ENCODE data around the gene LSMEM2. TPM values are rescaled to one million over a fixed set of nuclear protein-coding genes. Genes with fewer than 3 reads are reported as not detected.

Gene LSMEM2
- total and polyA plus RNA-seq, 9 of the 15 experiments (the other 6 are each of a cell fraction or from before 2014, with no cell fraction given) = not detected

- peak overlapping the region; percentile 98 for H3K9ac ChIP-seq (ENCODE audit: insufficient read depth in 1 of 2, low read depth in 2 of 2, low read length in 2 of 2)
- peak; percentile 32 for FAIRE-seq
- TF ChIP-seq ZNF561 (CRISPR knock-in tag; conservative IDR thresholded peaks at IDR 0.05) (no peak), PHB (CRISPR knock-in tag; IDR thresholded peaks at IDR 0.05) (no peak), CTCF (IDR thresholded peaks at IDR 0.05 in 2 of 3, conservative IDR thresholded peaks at IDR 0.05 in 1 of 3; ENCODE audit: insufficient read depth in 2 of 3, low read depth in 1 of 3, low read length in 3 of 3) (0 out of 6 replicates have a peak, but pooled peaks of 2 of the 3 experiments have one; percentile 5 to 14), EHMT2 (IDR thresholded peaks at IDR 0.05) (no peak), ZNF75A (CRISPR knock-in tag; IDR thresholded peaks at IDR 0.05) (no peak), ARNT (IDR thresholded peaks at IDR 0.05) (no peak), ZBTB33 (CRISPR knock-in tag; IDR thresholded peaks at IDR 0.05) (peak; percentile 80; the same call in 1 of the 2 replicates), ETV5 (CRISPR knock-in tag; IDR thresholded peaks at IDR 0.05; ENCODE audit: low read depth) (0 out of 2 replicates have a peak, but pooled peaks have one; percentile 2), CBFA2T3 (IDR thresholded peaks at IDR 0.05) (no peak), ZNF384 (IDR thresholded peaks at IDR 0.05; ENCODE audit: low read depth, low read length) (no peak), KAT8 (IDR thresholded peaks at IDR 0.05; ENCODE audit: low read depth) (no peak)
- peaks cover 36 to 80% of the 10 kb centered on the region in 2 experiments for H3K4me1 ChIP-seq (replicated peaks in 1 of 2; ENCODE audit: control insufficient read depth in 2 of 2, insufficient read depth in 2 of 2, low read length in 2 of 2)
- peak overlapping the region; percentile 81 for H3K4me3 ChIP-seq
- H3K36me3 ChIP-seq (ENCODE audit: control insufficient read depth, insufficient read depth, low read length) = peaks cover 29% of the 10 kb centered on the region; the same call in 2 of the 3 replicates
- peak overlapping the region; percentile 100; the same call in 1 of the 3 replicates for H3K27ac ChIP-seq (ENCODE audit: extremely low read depth, low read depth, low read length)
- DNase-seq (ENCODE audit: extremely low read depth in 1 of 4, low spot score in 3 of 4) = no peak
- peak overlapping the region; percentile 90 for H3K4me2 ChIP-seq (ENCODE audit: insufficient read depth, low read length)
- peaks cover 22% of the 10 kb centered on the region for H3K79me2 ChIP-seq (ENCODE audit: control insufficient read depth, insufficient read depth, low read length)
- 76% methylated on average over 19 of the region's 29 CpGs for WGBS (ENCODE audit: insufficient coverage, low coverage, missing lambda C conversion rate)
- in situ Hi-C loops (cut with MboI) (no loop called here), intact Hi-C loops (cut with micrococcal nuclease) (no loop called here)
- no TSS peak for BruUV-seq (replicated peaks)
- ChIA-PET CTCF (ENCODE audit: low intra/inter-chr PET ratio) (no interaction called here), POLR2A (interaction anchor here (0.9 to 1.2 kb wide), 3 partner anchors 8 to 58 kb away, joined by 4 to 5 read pairs (median 4); partner anchors contain the start of gene TUSC2)
- no peak overlapping the region for H2AFZ ChIP-seq (ENCODE audit: low read depth, low read length)
- H3K9me3 ChIP-seq (replicated peaks; ENCODE audit: control insufficient read depth, insufficient read depth, low read depth, low read length) = no peaks in the 10 kb centered on the region
- H3K9me1 ChIP-seq (ENCODE audit: control insufficient read depth, insufficient read depth, low read length) = no peaks in the 10 kb centered on the region
- H4K20me1 ChIP-seq (replicated peaks; ENCODE audit: control insufficient read depth, insufficient read depth, low read length) = no peaks in the 10 kb centered on the region
- H3K27me3 ChIP-seq (ENCODE audit: control insufficient read depth in 2 of 2, insufficient read depth in 2 of 2, low read length in 2 of 2) = no peaks in the 10 kb centered on the region
- no peak for ATAC-seq
Observed at GRCh38 chr3:50319894-50320625, 41.2 kb downstream of the LSMEM2 start.
